ENCODE measurements around the gene TRIM9. TPM values are rescaled to one million over a fixed set of nuclear protein-coding genes. Genes with fewer than 3 reads are reported as not detected.

TRIM9 gene
- total and polyA plus RNA-seq, 9 donors = 0.36 to 8.7 (median 1.7) TPM

DNA sequence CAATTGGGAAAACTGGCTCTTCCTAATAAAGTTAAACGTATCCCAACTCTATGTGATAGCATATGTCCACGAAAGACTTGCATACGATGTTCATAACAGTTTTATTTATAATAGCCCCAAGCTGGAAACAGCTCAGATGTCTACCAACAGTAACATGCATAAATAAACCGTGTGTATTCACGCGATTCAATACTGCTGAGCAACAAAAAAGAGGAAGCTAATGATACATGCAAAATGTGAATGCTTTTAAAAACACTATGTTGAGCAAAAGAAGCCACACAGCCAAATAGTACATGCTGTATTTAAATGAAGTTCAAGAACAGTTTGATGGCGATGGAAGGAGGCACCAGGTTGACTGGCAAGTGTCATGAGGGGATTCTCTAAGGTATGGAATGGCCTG is 55.7 kb downstream of the TRIM9 start:
- no peaks in the 10 kb centered on the region for H3K4me1 ChIP-seq (ENCODE audit: insufficient read depth)
- 89 to 91% (median 89%) methylated on average over 7 of the region's 7 CpGs for WGBS, 3 donors
- H3K27ac ChIP-seq = no peak overlapping the region
- no peak overlapping the region for H3K4me3 ChIP-seq
- no peaks in the 10 kb centered on the region for H3K9me3 ChIP-seq
- H3K36me3 ChIP-seq = no peaks in the 10 kb centered on the region
- H3K27me3 ChIP-seq = no peaks in the 10 kb centered on the region
- intact Hi-C loops (cut with DNase I) = no loop called here
- TF ChIP-seq, protein P1, sequence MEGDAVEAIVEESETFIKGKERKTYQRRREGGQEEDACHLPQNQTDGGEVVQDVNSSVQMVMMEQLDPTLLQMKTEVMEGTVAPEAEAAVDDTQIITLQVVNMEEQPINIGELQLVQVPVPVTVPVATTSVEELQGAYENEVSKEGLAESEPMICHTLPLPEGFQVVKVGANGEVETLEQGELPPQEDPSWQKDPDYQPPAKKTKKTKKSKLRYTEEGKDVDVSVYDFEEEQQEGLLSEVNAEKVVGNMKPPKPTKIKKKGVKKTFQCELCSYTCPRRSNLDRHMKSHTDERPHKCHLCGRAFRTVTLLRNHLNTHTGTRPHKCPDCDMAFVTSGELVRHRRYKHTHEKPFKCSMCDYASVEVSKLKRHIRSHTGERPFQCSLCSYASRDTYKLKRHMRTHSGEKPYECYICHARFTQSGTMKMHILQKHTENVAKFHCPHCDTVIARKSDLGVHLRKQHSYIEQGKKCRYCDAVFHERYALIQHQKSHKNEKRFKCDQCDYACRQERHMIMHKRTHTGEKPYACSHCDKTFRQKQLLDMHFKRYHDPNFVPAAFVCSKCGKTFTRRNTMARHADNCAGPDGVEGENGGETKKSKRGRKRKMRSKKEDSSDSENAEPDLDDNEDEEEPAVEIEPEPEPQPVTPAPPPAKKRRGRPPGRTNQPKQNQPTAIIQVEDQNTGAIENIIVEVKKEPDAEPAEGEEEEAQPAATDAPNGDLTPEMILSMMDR (IDR thresholded peaks at IDR 0.05) = no peak
- no peak for TF ChIP-seq POLR2A (IDR thresholded peaks at IDR 0.05)
- TF ChIP-seq EP300 (IDR thresholded peaks at IDR 0.05) = no peak
- no peak for DNase-seq

DNA sequence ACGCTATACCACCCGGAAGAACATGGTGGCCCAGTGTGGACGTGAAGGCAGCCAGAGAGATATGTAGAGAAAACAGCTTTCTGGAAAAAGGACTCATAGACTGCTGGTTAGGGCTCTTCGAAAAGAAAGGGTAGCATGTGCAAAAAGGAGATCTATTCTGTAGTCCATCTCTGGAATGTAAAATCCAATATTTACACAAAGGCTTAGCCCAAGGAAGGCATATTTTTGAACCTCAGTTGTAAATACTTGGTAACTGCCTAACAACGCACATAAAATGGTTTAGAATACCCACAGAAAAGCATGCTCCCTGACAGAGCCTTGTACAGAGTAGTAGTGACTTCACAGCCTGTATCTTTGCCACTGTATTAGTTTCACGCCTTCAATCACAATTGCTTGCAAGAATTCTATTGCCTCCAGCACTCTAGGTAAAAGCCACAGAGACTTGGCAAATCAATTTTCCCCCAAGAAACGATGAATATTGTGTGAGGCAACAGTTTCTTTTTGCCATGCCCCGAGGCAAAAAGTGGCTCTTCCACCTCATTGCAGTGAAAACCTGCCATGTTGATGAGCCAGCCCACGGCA is 59.2 kb downstream of the TRIM9 start:
- Histone ChIP-seq H3K4me1 (ENCODE audit: insufficient read depth) (no peaks in the 10 kb centered on the region), H3K4me3 (no peak overlapping the region), H3K27me3 (no peaks in the 10 kb centered on the region), H3K36me3 (no peaks in the 10 kb centered on the region), H3K9me3 (no peaks in the 10 kb centered on the region), H3K27ac (no peak overlapping the region)
- WGBS, 3 donors = 74 to 81% (median 78%) methylated on average over 9 of the region's 9 CpGs
- TF ChIP-seq, protein P1 (IDR thresholded peaks at IDR 0.05) = no peak
- TF ChIP-seq POLR2A (IDR thresholded peaks at IDR 0.05) = no peak
- TF ChIP-seq EP300 (IDR thresholded peaks at IDR 0.05) = no peak
- DNase-seq = no peak
- intact Hi-C loops (cut with DNase I) = no loop called here

DNA sequence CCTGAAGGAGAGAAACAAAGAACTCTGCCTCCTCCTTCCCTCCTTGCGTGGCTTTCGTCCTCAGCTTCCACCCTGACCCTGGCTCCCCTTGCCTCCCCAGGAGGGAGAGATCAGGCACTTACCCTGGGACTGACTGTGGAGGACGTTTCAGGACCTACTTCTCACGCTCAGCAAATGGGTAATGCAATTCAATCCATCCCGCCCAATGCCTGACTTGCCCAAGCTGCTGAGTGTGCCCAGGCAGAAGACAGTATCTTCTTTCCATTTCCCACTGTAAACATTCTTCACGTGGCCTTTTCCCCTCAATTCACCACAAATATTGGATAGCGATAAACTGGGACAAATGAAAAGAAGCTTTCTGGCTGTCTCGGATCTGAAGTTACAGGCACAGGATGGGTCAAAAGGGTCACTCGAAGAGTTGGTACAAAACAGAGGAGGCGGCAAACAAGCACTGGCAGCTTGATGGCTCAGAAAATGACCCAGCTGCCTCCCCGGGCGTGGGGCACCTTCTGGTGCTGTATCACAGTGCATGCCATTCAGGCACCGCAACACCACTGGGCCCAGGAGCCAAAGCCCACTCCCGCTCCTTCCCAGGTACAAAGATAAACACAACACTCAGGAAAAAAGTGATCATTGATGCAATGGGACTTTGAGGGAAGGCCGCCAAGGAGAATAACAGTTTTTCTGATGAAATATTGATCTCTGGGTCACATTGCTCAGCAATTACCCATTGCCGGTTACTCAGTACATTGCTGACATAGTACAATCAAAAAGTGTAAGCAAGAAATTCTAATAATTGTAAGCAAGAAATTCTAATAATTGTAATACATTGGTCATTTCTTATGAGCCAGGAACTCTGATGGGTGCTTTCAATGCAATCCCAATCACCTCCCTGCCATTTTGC is 65.8 kb downstream of the TRIM9 start:
- Histone ChIP-seq H3K4me1 (ENCODE audit: insufficient read depth) (no peaks in the 10 kb centered on the region), H3K4me3 (no peak overlapping the region), H3K9me3 (no peaks in the 10 kb centered on the region), H3K27me3 (no peaks in the 10 kb centered on the region), H3K36me3 (no peaks in the 10 kb centered on the region), H3K27ac (no peak overlapping the region)
- 72 to 82% (median 80%) methylated on average over 16 of the region's 16 CpGs for WGBS, 3 donors
- intact Hi-C loops (cut with DNase I) = no loop called here
- DNase-seq = no peak
- TF ChIP-seq EP300 (IDR thresholded peaks at IDR 0.05) (no peak), POLR2A (IDR thresholded peaks at IDR 0.05) (no peak)
- TF ChIP-seq, protein P1 (IDR thresholded peaks at IDR 0.05) = no peak

DNA sequence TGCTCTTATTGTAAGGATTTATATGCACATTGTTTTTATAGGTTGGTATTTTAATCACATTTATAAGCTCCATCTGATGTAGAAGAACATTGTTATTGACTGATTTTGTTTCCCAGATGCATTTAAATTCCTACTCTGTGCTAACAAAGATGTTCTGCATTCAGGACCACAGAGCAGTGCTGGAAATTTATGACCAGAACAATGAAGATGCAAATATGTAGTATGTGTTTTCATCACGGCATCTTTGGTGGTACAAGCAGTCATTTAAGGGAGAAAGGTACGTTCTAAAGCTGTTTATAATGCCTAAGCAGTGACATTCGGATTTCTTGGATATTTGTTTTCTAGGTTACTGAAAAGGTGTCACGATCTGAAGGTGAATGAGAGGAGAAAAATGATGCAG is 66.5 kb downstream of the TRIM9 start:
- H3K9me3 ChIP-seq = no peaks in the 10 kb centered on the region
- intact Hi-C loops (cut with DNase I) = no loop called here
- H3K27me3 ChIP-seq = no peaks in the 10 kb centered on the region
- TF ChIP-seq, protein P1 (IDR thresholded peaks at IDR 0.05) = no peak
- no peak for TF ChIP-seq EP300 (IDR thresholded peaks at IDR 0.05)
- no peak for TF ChIP-seq POLR2A (IDR thresholded peaks at IDR 0.05)
- H3K27ac ChIP-seq = no peak overlapping the region
- WGBS, 3 donors = 59 to 77% (median 73%) methylated on average over 4 of the region's 4 CpGs
- H3K4me1 ChIP-seq (ENCODE audit: insufficient read depth) = no peaks in the 10 kb centered on the region
- no peak for DNase-seq
- H3K4me3 ChIP-seq = no peak overlapping the region
- no peaks in the 10 kb centered on the region for H3K36me3 ChIP-seq

All from ovary (tissue), 9 donors.